HG03025 (cell line): Measurements from ENCODE around the gene SEMA3A.
"Not testable (repeated sequence)": the region's sequence is repeated elsewhere in the genome, so short reads cannot be mapped to it uniquely, and the experiment has no call there.

ENCODE experiments used
- ATAC-seq: cut with Tn5 transposase; IDR thresholded peaks from one replicate; pipeline ENCODE4 v1.9.1; 2021; ENCODE audit warnings: mild to moderate bottlenecking, moderate library complexity; ENCODE audit not compliant: unreplicated experiment, low FRiP score

Gene SEMA3A

DNA sequence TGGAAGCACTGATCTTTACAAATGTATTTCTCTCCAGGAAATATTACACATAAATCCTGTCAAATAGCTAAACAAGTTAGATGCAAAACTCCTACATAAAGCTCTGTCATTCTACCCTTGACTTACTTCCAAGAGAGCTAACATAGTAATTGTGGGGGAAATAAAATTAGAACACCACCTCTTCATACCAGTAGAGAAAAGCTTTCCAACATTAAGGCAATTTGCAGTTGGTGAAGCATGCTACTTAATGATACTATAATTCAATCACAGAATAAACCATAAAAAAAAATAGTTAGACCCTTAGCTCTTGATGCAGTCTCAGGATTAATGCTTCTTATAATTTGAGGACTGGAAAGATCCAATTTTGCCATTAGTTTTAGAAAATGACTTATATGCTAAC lies 35.2 kb downstream of the SEMA3A start:
- no peak for ATAC-seq

GRCh38 chr7:84157171-84157570 lies 37.4 kb downstream of the SEMA3A start:
- ATAC-seq, result no peak

GRCh38 chr7:84154991-84155781 lies 39.4 kb downstream of the SEMA3A start:
- ATAC-seq, result no peak

DNA sequence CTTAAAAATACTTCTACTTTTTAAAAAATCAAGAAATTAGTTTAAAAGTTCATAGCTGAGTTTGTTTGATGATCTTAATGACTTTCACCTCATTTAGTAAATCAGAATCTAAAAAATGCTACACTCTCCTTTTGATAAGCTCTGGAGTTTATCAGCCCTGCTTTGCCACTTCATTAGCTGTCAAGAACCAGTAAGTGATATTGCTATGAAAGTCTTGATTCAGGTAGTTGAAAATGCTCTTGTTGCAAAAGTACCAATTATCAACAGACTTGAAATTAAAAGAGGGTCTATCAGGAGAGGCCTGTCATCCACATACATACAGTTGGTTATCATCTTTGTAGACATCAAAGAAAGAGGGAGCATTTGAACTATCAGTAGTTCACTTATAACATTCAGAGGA lies 41.6 kb downstream of the SEMA3A start:
- ATAC-seq, result no peak

GRCh38 chr7:84150370-84150769 lies 44.2 kb downstream of the SEMA3A start:
- ATAC-seq, result not testable (repeated sequence)

- no peak for ATAC-seq
Observed at GRCh38 chr7:84149573-84149972, 45.0 kb downstream of the SEMA3A start.

GRCh38 chr7:84145892-84146291 lies 48.7 kb downstream of the SEMA3A start:
- no peak for ATAC-seq

- no peak for ATAC-seq
Observed at GRCh38 chr7:84144935-84145334, 49.7 kb downstream of the SEMA3A start.

DNA sequence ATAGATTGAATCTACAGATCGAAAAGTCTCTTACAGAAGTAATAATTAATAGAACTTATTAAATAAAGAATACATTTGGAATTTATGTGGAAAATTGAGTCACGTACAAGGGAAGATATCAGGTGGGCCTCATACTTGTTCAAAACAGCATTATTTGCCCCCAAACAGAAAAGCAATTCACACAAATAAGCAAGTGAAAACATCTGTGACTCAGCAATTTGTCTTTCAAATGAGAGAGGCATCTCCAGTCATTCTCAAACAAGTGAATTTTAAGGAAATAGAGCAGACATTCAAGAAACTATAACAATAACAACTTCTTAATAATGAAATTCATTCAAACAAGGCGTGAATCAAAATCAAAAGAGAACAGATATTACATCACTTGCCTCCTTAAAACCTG lies 50.1 kb downstream of the SEMA3A start:
- no peak for ATAC-seq

GRCh38 chr7:84142726-84143125 lies 51.9 kb downstream of the SEMA3A start:
- ATAC-seq, result no peak

- no peak for ATAC-seq
Observed at GRCh38 chr7:84139986-84140729, 54.4 kb downstream of the SEMA3A start.

DNA sequence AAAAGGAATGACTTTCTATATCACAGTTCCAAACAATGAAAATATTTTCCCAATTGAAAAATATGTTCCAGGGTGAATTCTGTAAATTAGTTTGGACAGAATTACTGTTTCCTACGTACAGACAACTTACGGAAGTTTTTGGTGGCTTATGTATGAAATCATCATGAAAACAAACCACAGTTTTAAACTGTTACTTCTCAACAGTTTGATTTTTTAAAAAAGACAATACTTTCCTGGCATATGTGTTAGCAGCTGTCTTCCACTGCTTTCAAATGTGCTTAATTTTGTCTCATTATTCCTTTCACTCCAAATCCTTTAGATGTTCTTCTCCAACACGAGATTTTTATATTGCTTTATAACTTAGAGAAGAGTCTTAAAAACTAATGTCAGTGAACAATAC lies 56.2 kb downstream of the SEMA3A start:
- no peak for ATAC-seq

- ATAC-seq, result no peak
Observed at GRCh38 chr7:84137812-84138211, 56.8 kb downstream of the SEMA3A start.

DNA sequence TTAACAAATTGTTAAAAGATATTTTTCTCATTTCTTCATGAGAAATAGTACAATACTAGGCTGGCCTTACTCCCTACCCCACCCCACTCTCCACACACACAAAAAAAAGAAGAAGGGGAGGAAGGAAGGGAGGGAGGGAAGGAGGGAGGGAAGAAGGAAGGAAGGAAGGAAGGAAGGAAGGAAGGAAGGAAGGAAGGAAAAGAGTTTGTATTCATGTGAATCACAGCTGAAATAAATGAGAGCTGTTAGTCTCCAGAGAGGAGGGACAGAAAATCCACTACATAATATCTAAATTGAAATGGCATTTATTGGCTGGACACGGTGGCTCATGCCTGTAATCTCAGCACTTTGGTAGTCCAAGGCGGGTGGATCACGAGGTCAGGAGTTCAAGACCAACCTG lies 57.8 kb downstream of the SEMA3A start:
- ATAC-seq, result no peak

DNA sequence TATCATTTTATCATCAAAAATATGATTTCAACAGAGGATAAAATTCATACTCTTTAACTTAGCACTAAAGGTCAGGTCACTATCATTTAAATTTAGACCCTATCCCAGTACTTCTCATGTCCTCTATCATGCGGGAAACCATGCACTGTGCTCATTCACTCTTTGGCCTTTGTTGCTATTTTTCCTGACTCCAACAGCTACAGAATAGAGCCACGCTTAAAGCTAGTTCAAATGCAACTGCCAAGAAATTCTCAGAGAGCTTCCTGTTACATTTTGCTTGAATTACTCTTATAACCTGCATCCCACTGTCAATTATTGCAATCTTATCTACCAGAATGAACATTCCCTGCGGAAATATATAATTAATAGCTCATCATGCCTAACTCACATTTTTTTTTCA lies 58.3 kb downstream of the SEMA3A start:
- no peak for ATAC-seq

- no peak for ATAC-seq
Observed at GRCh38 chr7:84134169-84134568, 60.4 kb downstream of the SEMA3A start.

- no peak for ATAC-seq
Observed at GRCh38 chr7:84125654-84126053, 68.9 kb downstream of the SEMA3A start.

GRCh38 chr7:84123965-84124547 lies 70.5 kb downstream of the SEMA3A start:
- no peak for ATAC-seq

GRCh38 chr7:84122582-84123360 lies 71.8 kb downstream of the SEMA3A start:
- ATAC-seq, result no peak

DNA sequence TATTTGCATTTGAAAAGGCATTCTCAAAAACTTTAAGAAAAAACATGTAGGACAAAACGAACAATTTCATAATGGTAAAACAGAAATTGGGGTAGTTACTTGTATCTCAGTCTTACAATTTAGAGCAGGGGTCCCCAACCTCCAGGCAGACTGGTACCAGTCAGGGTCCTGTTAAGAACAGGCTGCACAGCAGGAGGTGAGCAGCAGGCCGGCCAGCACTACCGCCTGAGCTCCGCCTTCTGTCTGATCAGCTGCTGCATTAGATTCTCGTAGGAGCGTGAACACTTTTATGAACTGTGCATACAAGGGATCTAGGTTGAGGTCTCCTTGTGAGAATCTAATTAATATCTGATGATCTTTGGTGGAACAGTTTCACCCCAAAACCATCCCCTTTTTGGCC lies 77.3 kb downstream of the SEMA3A start:
- no peak for ATAC-seq
